Measurements from ENCODE around the gene DNAJB8. TPM values are rescaled to one million over a fixed set of nuclear protein-coding genes. Genes with fewer than 3 reads are reported as not detected.

The DNAJB8 gene
- total RNA-seq, 1 experiment from 2014 or later: not detected

GRCh38 chr3:128503751-128504532 lies 37.3 kb upstream of the DNAJB8 start:
- Histone ChIP-seq H3K4ac (ENCODE audit: low read depth, low read length) (no peak overlapping the region), H3K23me2 (ENCODE audit: insufficient read length, low read depth, low read length, poor library complexity, severe bottlenecking) (no peaks in the 10 kb centered on the region), H4K91ac (ENCODE audit: insufficient read length, low read depth, low read length) (no peak overlapping the region), H4K5ac (ENCODE audit: insufficient read length, low read depth, low read length) (no peak overlapping the region), H2BK20ac (ENCODE audit: low read depth, low read length, poor library complexity, severe bottlenecking) (no peak overlapping the region), H3K27me3 (ENCODE audit: insufficient read depth, low read length) (no peaks in the 10 kb centered on the region; the same call in 1 of the 2 replicates), H2BK15ac (ENCODE audit: low read depth, low read length) (no peak overlapping the region), H3K79me1 (ENCODE audit: insufficient read depth, low read depth, low read length, poor library complexity, severe bottlenecking) (no peaks in the 10 kb centered on the region), H3K56ac (ENCODE audit: insufficient read length, low read depth, low read length) (no peak overlapping the region), H3K14ac (ENCODE audit: insufficient read depth, low read length) (no peak overlapping the region), H3K79me2 (ENCODE audit: insufficient read depth, low read length) (no peaks in the 10 kb centered on the region), H3K23ac (ENCODE audit: insufficient read length, low read depth, low read length) (no peak overlapping the region), H3K9me3 (ENCODE audit: control insufficient read depth, low read depth, low read length) (no peaks in the 10 kb centered on the region), H3K27ac (ENCODE audit: insufficient read length, low read depth, low read length) (no peak overlapping the region), H3T11ph (ENCODE audit: low read length) (no peak overlapping the region), H3K9ac (ENCODE audit: extremely low read depth, insufficient read length, low read length) (no peak overlapping the region), H2BK120ac (ENCODE audit: low read depth, low read length, poor library complexity, severe bottlenecking) (no peak overlapping the region), H3K4me1 (ENCODE audit: insufficient read depth, low read length) (no peaks in the 10 kb centered on the region), H4K8ac (replicated peaks; ENCODE audit: insufficient read length, low read depth, low read length) (no peak overlapping the region), H2AK5ac (ENCODE audit: insufficient read length, low read length) (no peak overlapping the region), H3K18ac (ENCODE audit: insufficient read length, low read depth, low read length) (no peak overlapping the region), H3K4me2 (ENCODE audit: insufficient read depth, insufficient read length, low read length) (no peak overlapping the region), H4K20me1 (ENCODE audit: control insufficient read depth, insufficient read depth, insufficient read length) (no peaks in the 10 kb centered on the region), H2AFZ (ENCODE audit: low read length) (no peak overlapping the region), H2BK5ac (ENCODE audit: insufficient read length, low read length) (no peak overlapping the region), H2BK12ac (ENCODE audit: insufficient read length, low read depth, low read length) (no peak overlapping the region)
- peaks cover 6 to 9% of the 10 kb centered on the region in 2 experiments; a peak in 3 of 4 replicates for H3K4me1 Mint-ChIP-seq
- peak; percentile 17 for DNase-seq
- no peaks in the 10 kb centered on the region for H3K36me3 Mint-ChIP-seq (ENCODE audit: insufficient read depth in 1 of 3, low read depth in 3 of 3)
- H3K4me3 Mint-ChIP-seq: no peak overlapping the region
- TF ChIP-seq CTCF (conservative IDR thresholded peaks at IDR 0.05): no peak
- no CpG with 5 or more reads among the region's 10 CpGs for WGBS (ENCODE audit: extremely low coverage, insufficient read length, low lambda C conversion rate)
- no peak overlapping the region; a peak in 1 of 7 replicates for H3K27ac Mint-ChIP-seq
- H3K27me3 Mint-ChIP-seq (ENCODE audit: low read depth): peaks cover 54% of the 10 kb centered on the region
- no peaks in the 10 kb centered on the region for H3K9me3 Mint-ChIP-seq

Data from H9 (cell line).